Measurements from ENCODE around the gene OOSP2.
"Not testable (repeated sequence)": the region's sequence is repeated elsewhere in the genome, so short reads cannot be mapped to it uniquely, and the experiment has no call there.

OOSP2 gene, protein sequence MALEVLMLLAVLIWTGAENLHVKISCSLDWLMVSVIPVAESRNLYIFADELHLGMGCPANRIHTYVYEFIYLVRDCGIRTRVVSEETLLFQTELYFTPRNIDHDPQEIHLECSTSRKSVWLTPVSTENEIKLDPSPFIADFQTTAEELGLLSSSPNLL

DNA sequence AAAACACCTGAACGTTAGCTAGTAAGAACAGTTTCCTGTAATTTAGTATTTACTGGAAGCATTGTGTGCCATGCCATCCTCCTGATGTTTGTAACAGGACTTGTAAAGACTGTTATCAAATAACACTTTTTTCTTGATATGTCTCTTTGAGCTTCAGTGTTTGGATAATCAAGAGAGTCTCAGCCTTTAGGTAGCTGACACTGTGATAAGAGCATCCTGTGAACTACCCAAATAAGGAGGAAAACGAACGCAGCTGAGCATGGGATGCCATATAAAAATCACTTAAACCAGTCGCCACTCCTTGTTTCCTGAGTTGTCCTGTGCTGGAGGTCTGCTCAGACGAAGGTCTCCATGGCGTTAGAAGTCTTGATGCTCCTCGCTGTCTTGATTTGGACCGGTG, at the start of gene OOSP2:
TSS of gene OOSP2 (plus strand) at position 301 of the 400 bp plus-strand sequence. CDS start at position 352, 51 bp downstream.
- no peak for DNase-seq

DNA sequence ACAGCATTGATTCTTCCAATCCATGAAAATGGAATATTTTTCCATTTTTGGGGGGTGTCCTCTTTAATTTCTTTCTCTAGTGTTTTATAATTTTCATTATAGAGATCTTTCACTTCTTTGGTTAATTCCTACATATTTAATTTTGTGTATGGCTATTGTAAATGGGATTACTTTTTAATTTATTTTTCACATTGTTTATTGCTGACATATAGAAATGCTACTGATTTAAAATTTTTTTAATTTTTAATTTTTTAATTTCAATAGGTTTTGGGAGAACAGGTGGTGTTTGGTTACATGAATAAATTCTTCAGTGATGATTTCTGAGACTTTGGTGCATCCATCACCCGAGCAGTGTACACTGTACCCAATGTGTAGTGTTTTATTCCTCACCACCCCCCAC, 49.8 kb upstream of the OOSP2 start:
- no peak for DNase-seq

DNA sequence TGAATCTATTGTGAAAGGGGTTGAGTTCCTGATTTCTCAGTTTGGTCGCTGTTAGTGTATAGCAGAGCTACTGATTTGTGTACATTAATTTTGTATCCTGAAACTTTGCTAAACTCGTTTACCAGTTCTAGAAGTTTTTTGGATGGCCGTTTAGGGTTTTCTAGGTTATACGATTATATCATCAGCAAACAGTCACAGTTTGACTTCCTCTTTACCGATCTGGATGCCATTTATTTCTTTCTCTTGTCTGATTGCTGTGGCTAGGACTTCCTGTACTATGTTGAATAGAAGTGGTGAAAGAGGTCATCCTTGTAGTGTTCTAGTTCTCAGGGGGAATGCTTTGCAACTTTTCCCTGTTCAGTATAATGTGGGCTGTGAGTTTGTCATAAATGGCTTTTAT, 47.8 kb upstream of the OOSP2 start:
- no peak for DNase-seq

DNA sequence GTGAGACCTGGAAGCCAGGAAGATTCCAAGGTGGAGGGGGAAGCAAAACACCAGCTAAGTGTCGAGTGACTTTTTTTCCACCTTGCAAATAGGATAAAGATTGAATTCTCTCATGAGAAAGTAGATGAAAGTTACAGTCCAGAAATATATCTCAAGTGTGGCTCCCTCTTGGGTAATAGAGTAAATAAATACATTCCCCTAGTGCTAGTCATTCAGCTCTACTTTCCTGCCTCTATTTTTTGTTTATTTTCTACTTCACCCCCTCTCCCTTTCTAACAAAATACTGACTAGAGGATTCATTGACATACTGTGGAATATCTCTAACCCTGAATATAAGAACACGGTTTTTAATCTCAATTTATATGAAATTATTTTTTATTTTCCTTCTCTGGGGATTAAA, 42.4 kb upstream of the OOSP2 start:
- no peak for DNase-seq

DNA sequence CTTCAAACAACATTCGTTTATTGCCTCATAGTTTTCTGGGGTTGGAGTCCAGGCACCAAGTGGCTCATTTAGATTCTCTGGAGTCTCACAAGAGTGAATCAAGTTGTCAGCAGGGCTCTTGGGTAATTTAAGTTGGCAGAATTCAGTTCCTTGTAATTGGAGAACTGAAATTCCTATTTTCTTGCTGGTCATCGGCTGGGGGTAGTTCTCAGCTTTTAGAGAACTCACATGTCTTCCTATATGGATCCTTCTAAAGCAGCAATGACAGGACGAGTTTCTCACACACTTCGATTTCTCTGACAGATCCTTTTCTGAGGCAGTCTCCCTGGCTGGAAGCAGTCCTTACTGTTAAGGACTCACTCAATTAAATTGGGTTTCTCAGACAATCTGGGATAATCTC, 40.5 kb upstream of the OOSP2 start:
- no peak for DNase-seq

DNA sequence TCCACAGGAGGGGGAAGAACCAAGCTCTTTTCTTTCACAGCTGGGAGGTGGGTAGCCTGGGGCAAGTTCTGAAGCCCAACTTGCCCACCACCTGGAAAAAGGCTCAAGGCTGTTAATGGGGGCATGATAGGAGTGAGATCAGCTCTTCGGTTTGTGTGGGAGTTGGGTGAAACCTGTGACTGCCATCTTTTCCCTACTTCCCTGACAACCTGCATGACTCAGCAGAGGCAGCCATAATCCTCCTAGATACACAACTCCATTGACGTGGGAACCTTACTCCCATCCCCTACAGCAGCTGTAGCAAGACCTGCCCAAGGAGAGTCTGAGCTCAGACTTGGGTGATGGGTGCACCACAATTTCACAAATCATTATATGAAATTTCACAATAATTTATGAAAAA, 36.5 kb upstream of the OOSP2 start:
- DNase-seq = no peak

DNA sequence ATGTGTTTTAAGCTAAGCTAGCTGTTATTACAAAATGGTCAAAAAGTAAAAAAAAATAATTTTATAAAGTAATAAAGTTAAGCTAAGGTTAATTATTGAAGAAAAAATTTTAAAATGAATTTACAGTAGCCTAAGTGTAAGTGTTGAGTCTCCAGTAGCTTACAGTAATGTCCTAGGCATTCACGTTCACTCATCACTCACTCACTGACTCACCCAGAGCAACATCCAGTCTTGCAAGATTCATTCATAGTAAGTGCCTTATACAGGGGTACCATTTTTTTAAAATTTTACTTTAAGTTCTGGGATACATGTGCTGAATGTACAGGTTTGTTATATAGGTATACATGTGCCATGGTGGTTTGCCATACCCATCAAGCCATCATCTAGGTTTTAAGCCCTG, 34.8 kb upstream of the OOSP2 start:
- DNase-seq = no peak

DNA sequence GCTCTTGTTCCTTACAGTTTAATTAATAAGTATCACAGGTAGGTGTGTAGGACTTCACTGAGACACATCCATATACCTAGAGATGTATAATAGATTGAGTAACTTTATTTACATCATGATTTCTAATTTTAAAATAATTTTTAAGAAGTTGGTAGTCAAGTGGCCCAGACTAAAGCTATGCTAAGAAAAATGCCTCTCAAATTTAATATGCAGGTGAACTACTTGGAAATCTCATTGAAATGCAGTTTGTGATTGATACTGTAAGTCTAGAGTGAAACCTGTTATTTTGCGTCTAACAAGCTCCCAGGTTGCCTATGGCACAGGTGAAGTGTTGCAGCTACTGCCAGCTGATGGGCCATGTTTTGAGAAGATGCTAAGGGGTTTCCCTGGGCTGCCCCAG, 23.3 kb upstream of the OOSP2 start, which contains the start of gene OOSP4B:
TSS of gene OOSP4B (plus strand) at position 301 of the 400 bp plus-strand sequence.
- DNase-seq = no peak

DNA sequence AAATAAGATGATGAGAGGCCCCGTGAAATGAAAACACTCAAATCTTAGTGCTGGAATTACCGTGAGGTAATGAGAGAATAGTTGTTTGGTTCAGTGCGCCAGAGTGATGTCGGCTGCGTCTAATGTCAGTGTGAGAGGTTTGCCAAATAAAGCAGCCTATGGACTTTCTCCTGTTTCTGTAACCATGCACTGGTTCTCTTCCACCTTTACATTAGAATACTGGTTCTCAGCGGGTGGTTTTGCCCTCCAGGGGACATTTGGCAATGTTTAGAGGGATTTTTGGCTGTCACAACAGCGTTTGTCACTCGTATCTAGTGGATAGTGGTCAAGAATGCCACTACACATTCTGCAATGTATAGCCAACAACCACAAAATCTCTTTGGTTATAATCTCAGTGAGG, 22.2 kb upstream of the OOSP2 start:
- no peak for DNase-seq

DNA sequence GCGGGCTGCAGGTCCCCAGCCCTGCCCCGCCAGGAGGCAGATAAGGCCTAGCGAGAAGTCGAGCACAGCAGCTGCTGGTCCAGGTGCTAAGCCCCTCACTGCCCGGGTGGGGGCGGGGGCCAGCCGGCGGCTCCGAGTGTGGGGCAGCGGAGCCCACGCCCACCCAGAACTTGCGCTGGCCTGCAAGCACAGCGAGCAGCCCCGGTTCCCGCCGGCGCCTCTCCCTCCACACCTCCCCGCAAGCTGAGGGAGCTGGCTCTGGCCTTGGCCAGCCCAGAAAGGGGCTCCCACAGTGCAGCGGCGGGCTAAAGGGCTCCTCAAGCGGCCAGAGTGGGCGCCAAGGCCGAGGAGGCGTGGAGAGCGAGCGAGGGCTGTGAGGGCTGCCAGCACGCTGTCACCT, 19.8 kb upstream of the OOSP2 start:
- DNase-seq = not testable (repeated sequence)

DNA sequence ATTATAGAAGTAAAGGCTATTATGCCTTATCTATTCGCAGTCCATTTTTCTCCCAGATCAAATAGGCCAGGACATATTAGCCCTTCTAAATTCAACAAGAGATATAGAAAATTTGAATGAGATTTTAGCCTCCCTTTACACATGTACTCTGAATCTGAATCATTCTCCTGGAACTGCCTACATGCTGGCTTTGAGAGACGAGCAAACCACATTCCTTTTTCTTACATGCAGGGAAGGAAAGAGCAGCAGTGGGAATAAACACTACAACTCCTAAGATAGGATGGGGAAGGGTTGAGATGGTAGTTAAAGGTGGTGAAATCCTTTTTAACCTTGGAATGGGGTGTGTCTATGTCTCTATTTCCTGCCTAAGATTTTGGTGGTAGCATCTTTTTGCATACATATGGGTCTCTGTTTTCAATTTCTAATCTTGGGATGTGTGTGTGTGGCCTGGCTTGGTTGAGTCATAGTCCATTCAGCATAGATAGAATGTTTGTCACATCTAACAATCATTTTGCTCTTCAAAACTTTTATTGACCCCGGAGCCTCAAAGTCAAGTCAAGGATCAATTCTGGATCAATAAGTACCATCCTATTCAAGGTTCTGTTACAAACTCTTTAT, 11.1 kb upstream of the OOSP2 start:
- DNase-seq = no peak

DNA sequence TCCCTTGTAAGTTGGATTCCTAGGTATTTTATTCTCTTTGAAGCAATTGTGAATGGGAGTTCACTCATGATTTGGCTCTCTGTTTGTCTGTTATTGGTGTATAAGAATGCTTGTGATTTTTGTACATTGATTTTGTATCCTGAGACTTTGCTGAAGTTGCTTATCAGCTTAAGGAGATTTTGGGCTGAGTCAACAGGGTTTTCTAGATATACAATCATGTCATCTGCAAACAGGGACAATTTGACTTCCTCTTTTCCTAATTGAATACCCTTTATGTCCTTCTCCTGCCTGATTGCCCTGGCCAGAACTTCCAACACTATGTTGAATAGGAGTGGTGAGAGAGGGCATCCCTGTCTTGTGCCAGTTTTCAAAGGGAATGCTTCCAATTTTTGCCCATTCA, 10.2 kb downstream of the OOSP2 start:
- DNase-seq = not testable (repeated sequence)

DNA sequence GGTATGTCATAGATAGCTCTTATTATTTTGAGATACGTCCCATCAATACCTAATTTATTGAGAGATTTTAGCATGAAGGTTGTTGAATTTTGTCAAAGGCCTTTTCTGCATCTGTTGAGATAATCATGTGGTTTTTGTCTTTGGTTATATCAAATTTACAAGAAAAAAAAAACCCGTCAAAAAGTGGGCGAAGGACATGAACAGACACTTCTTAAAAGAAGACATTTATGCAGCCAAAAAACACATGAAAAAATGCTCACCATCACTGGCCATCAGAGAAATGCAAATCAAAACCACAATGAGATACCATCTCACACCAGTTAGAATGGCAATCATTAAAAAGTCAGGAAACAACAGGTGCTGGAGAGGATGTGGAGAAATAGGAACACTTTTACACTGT, 10.6 kb downstream of the OOSP2 start:
- not testable (repeated sequence) for DNase-seq

DNA sequence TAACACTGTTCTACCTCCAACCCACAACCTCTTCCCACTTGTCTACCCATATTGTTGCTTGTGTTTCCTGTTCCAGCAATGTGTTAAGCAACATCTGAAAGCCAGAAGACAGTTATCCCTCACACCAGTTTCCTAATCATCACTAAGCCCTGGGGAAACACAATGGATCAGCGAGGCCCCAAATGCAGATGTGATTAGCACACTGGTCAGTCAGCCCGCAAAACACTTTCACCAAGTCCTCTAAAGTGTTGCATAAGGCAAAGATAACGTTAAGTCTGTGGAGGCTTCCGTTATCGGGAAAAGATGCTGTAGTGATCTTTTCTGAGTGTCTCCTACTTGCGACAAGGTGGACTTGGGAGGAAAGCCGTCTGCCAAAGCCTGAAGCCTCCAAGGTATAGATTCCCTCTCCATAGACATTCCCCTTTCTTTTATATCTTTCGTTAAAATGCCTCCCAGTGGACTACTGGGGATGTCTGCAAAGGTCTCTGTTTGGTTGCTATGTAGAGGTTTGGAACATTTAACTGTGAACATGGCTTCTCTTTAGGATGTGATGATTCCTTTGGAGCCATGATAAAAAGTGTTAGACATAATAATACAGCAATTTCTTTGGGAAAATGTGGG, 16.2 kb downstream of the OOSP2 start, which contains the start of gene MS4A3:
TSS of gene MS4A3 (plus strand) at position 317 of the 621 bp plus-strand sequence. CDS start 4,496 bp downstream, outside the sequence.
- no peak for DNase-seq

DNA sequence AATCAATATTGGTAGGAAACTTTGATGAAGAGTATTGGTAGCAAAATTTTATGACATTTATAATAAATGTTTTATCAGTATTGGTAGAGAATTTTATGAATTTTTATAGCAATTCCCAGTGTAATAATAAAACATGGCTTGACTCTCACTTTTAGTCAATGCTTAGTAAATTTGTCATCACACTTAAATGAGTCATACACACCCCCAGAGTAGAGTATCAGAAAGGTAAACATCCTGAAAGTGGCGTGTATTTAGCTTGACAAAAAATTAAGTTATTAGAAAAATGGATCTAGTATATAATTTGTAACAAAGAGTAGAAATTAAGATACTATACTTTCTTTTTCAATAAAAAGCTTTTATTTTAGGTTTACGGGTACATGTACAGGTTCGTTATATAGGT, 18.8 kb downstream of the OOSP2 start:
- DNase-seq = no peak

DNA sequence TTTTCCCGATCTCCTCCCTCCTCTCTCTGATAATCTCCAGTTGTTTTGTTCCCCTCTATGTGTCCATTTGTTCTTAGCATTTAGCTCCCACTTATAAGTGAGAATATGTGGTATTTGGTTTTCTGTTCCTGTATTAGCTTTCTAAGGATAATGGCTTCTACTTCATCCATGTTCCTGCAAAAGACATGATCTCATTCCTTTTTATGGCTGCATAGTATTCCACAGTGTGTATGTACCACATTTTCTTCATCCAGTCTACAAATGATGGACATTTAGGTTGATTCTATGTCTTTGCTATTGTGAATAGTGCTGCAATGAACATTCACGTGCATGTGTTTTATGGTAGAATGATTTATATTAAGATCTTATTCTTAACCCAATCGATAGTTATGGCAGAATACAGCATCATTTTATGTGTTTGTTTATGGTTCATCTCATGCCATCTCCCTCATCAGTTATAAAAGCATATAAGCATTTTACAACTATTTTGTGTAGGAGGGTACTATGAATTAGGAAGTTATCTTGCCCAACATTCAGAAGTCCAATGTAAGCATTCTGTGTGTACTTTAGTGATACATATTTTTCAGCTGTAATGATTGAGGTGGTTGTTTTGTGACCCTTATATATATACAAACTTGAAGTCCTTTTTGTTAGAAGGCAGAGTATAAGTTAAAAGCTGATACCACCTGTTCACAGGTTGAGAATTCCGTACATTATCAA, 19.5 kb downstream of the OOSP2 start:
- no peak for DNase-seq

DNA sequence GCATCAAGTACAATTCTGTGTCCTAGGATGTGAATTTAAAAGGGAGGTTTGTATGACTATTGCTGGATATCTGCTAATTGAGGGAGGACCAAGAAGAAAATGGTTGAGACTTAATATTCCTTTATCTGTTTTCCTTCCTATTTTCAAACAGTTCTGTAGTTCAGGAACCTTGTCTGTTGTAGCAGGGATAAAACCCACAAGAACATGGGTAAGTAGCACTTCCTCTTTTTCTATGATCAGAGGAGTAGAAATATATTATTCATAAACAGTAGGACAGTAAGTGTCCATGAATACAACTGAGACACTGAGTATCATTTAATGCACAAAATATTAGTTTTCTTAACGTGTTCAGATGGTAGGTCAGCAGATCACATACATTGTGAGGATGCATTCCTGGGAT, 23.9 kb downstream of the OOSP2 start:
- DNase-seq = no peak

DNA sequence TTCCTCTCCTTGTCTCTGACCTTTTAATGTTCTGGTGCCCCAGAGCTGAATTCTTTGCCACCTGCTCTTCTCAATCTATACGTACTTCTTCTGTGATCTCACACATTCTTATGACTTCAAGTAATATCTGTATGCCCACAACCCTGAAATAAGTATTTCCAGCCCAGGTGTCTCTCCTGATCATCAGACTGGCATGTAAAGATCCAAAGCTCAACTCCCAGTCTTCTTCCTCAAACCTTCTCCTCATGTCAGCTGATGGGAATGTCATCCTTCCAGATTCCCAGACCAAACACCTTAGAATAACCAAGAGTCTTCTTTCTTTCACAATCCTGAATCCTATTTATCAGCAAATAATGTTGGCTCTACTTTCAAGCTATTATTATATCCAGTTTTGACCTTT, 25.6 kb downstream of the OOSP2 start:
- no peak for DNase-seq

DNA sequence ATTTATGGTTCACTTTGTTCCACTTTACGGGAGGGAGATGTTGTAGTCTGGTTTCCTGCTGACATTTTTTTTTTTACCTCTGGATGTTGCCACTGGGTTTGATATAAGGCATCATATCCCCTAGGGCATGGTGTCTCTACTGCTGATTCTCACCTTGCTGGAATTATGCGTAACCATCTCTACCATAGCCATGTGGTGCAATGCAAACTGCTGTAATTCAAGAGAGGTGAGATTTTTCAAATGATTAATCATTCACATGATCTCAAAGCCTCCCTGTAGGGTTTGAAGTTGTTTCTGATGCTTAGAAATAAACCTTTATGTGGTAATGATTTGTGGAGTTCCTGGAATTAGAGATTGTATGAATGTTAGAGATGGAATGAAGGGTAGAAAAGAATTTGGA, 29.2 kb downstream of the OOSP2 start:
- DNase-seq = no peak

DNA sequence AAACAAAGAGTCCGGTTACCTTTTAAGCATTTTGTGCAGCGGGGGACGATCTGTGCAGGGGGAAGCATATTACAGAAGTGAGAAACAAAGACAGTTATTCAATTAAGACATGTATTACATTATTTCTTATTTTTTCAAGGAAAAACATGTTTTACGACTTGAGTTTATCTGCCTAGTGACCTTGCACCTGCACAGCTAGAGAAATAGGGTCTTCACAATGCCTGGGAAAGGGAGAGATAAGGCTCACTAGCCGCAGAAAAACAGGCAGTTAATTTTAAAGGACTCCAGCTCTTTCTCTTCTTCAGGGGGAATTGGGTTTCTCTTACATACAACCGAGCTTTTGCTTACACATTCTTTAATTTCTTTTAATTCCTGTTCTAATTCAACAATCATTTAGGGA, 31.4 kb downstream of the OOSP2 start:
- not testable (repeated sequence) for DNase-seq

DNA sequence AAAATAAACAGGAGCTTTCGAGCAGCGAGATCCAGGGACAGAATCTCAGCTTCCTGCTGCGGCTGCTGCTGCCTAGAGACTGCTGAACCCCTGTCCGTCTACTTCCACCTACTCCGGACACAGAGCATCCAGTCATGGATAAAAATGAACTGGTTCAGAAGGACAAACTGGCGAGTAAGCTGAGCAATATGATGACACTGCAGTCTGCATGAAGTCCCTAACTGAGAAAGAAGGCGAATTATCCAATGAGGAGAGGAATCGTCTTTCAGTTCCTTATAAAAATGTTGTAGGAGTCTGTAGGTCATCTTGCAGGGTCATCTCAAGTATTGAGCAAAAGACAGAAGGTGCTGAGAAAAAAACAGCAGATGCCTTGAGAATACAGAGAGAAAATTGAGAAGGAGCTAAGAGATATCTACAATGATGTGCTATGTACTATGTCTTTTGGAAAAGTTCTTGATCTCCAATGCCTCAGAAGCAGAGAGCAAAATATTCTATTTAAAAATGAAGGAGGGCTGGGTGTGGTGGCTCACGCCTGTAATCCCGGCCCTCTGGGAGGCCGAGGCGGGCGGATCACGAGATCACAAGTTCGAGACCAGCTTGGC, 37.1 kb downstream of the OOSP2 start:
- DNase-seq = no peak

DNA sequence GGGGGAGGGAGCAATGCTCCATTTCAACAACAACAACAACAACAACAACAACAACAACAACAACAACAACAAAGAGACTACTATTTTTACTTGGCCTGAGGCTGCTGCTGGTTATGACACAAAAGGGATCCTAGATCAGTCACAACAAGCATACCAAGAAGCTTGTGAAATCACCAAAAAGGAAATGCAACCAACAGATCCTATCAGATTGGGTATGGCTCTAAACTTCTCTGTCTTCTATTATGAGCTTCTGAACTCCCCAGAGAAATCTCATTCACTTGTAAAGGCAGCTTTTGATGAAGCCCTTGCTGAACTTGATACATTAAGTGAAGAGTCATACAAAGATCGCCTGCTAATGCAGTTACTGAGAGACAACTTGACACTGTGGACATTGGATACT, 37.8 kb downstream of the OOSP2 start:
- no peak for DNase-seq

All from nucleus accumbens (tissue), 56 donors.